COLO668 (cell line): ENCODE data around the gene SLC9A1.

Source experiments
- DNase-seq: peaks from one replicate; lab custom pipeline; 2025; ENCODE audit not compliant: unreplicated experiment; lab: John Stamatoyannopoulos, UW

SLC9A1 gene

GRCh38 chr1:27084107-27084506 lies 70.8 kb downstream of the SLC9A1 start:
- DNase-seq, result no peak

GRCh38 chr1:27077968-27078367 lies 77.0 kb downstream of the SLC9A1 start:
- no peak for DNase-seq

DNA sequence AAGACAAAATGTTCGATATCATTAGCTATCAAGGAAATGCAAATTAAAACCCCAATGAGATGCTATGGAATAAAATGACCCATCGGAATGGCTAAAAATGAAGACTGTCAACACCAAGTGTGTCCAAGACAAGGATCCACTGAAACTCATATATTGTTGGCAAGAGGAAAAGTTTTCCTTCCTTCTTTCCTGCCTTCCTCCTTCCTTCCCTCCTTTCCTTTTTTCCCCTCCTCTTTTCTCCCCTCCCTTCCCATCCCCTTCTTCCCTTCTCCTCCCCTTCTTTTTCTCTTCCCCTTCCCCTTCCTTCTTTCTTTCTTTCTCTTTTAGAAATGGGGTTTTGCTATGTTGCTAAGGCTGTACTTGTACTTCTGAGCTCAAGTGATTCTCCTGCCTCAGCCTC lies 78.1 kb downstream of the SLC9A1 start:
- no peak for DNase-seq

- DNase-seq, result no peak
Observed at GRCh38 chr1:27074175-27074780, 80.6 kb downstream of the SLC9A1 start.

DNA sequence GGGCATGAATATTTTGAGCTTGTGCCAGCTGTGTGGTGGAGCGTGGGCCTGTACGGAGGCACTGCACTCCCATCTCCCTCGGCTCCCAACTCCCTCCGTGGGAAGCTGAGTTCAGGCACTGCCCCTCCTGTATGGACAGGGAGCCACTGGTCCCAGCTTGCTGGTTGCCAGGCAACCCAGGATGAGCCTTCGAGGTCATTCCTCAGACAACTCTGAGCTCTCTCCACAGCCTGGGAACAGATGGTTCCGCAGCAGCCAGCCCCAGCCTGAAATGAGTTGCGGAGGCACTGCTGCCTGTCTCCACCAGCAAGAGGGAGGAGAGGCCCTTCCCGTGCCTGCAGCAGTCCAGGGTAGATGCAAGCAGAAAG lies 83.9 kb downstream of the SLC9A1 start:
- DNase-seq, result peak; percentile 47

- DNase-seq, result peak; percentile 30
Observed at GRCh38 chr1:27070390-27071048, 84.4 kb downstream of the SLC9A1 start.

GRCh38 chr1:27068922-27069321 lies 86.0 kb downstream of the SLC9A1 start:
- DNase-seq, result no peak

DNA sequence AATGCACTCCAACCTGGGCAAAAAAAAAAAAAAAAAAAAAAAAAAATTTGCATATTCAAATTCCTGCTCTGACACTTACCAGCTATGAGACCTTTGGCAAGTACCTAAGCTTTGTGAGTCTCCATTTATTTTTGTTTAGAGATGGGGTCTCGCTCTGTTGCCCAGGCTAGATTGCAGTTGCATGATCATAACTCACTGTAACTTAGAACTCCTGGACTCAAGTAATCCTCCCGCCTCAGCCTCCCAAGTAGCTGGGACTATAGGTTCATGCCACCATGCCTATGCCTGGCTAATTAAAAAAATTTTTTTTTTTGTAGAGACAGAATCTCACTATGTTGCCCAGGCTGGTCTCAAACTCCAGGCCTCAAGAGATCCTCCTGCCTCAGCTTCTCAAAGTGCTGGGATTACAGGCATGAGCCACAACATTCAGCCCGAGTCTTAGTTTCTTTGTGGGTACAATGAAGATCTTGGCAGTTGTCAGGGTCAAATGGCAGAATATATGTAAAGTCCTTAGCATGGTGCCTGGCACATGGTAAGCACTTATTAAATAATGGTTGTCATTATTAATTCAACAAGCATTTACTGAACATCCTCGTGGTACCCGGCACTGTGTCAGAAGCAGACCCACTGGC lies 88.8 kb downstream of the SLC9A1 start:
- no peak for DNase-seq

- DNase-seq, result no peak
Observed at GRCh38 chr1:27060891-27061290, 94.0 kb downstream of the SLC9A1 start.

- DNase-seq, result no peak
Observed at GRCh38 chr1:27058966-27059669, 95.8 kb downstream of the SLC9A1 start.

GRCh38 chr1:27057801-27058625 lies 96.9 kb downstream of the SLC9A1 start:
- DNase-seq, result peak; percentile 33

GRCh38 chr1:27057389-27057788 lies 97.5 kb downstream of the SLC9A1 start:
- no peak for DNase-seq

DNA sequence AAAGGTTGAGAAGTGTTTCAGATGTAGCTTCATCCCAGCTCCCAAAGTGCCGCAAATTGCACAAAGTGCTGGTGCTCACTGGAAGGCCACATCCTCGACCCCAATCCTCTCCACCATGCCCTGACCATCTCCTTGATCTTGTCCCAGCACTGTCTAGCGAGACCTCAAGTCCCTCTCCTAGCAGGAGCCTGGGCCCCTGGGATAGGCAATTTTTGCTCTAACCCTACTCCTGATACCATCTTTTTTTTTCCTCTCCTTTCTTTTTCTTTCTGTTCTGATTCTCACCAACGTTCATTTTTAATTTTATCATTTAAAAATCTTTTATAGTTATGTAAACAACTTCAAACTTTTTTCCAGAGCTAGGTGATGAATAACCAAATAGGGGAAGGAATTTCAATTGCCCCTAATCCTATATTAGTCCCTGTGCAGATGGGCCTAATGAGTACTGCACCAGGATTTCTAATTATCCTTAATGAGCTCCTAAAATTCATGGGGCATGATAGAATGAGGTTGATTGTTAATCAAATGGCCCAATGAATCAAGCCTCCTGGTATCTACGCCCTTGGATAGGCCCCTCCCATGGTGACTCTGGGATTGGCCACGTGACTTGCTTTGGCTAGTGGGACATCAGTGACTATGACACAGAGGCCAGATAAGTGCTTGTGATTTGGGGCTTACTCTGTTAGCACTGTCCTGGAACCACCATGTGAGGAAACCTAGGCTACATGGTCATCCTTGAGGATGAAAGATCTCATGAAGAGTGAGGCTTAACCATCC lies 100.8 kb downstream of the SLC9A1 start:
- no peak for DNase-seq

DNA sequence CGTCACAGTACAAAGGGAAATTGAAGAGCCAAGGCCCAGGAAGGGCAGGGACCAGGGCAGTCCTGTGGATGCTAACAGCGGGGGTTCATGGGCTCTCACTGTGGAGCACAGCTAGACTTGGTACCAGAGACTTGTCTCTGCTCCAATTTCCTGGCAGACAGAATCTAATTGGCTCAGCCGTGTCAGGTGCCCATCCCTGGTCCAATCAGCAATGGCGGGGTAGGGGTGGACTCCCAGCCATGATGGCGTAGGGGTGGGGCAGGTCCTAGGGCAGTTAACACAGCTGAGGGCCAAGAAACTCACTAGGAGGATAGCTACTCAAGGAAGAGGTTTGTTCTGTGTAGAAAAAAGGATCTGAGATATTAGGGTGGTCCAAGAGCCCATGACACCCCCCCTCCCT lies 102.4 kb downstream of the SLC9A1 start:
- DNase-seq, result no peak

- DNase-seq, result no peak
Observed at GRCh38 chr1:27049607-27050006, 105.3 kb downstream of the SLC9A1 start.

GRCh38 chr1:27049100-27049499 lies 105.8 kb downstream of the SLC9A1 start:
- no peak for DNase-seq
